ENCODE measurements around the gene TSC22D1.

TSC22D1 gene

GRCh38 chr13:44422755-44423643, 153.1 kb downstream of the TSC22D1 start:
- Mint-ChIP-seq H3K27ac (peak overlapping the region; percentile 40), H3K36me3 (ENCODE audit: low read depth) (no peaks in the 10 kb centered on the region), H3K4me3 (peak overlapping the region; percentile 1), H3K4me1 (peaks cover 56% of the 10 kb centered on the region), H3K9me3 (peaks cover 10% of the 10 kb centered on the region), H3K27me3 (ENCODE audit: low read depth, poor library complexity) (peaks cover 9% of the 10 kb centered on the region)
- no peak for DNase-seq
- TF ChIP-seq CTCF (IDR thresholded peaks at IDR 0.05): no peak

GRCh38 chr13:44421853-44422525, 154.1 kb downstream of the TSC22D1 start:
- H3K36me3 Mint-ChIP-seq (ENCODE audit: low read depth): no peaks in the 10 kb centered on the region
- no peak for TF ChIP-seq CTCF (IDR thresholded peaks at IDR 0.05)
- DNase-seq: no peak
- no peaks in the 10 kb centered on the region for H3K9me3 Mint-ChIP-seq
- peaks cover 12% of the 10 kb centered on the region for H3K27me3 Mint-ChIP-seq (ENCODE audit: low read depth, poor library complexity)
- H3K4me3 Mint-ChIP-seq: no peak overlapping the region
- peaks cover 63% of the 10 kb centered on the region for H3K4me1 Mint-ChIP-seq
- peak overlapping the region; percentile 40 for H3K27ac Mint-ChIP-seq

- no peak for TF ChIP-seq CTCF (IDR thresholded peaks at IDR 0.05)
- Mint-ChIP-seq H3K9me3 (peaks cover 8% of the 10 kb centered on the region), H3K4me3 (peak overlapping the region; percentile 5), H3K4me1 (peaks cover 72% of the 10 kb centered on the region), H3K36me3 (ENCODE audit: low read depth) (no peaks in the 10 kb centered on the region), H3K27ac (peak overlapping the region; percentile 47), H3K27me3 (ENCODE audit: low read depth, poor library complexity) (peaks cover 19% of the 10 kb centered on the region)
- DNase-seq: no peak
Measured at GRCh38 chr13:44420376-44421220, 155.5 kb downstream of the TSC22D1 start.

- Mint-ChIP-seq H3K27ac (peak overlapping the region; percentile 69), H3K4me3 (no peak overlapping the region), H3K36me3 (ENCODE audit: low read depth) (peaks cover 4% of the 10 kb centered on the region), H3K9me3 (peaks cover 19% of the 10 kb centered on the region), H3K4me1 (peaks cover 69% of the 10 kb centered on the region), H3K27me3 (ENCODE audit: low read depth, poor library complexity) (peaks cover 22% of the 10 kb centered on the region)
- TF ChIP-seq CTCF (IDR thresholded peaks at IDR 0.05): no peak
- DNase-seq: no peak
Measured at GRCh38 chr13:44417876-44418275, 158.3 kb downstream of the TSC22D1 start.

GRCh38 chr13:44417446-44417845, 158.7 kb downstream of the TSC22D1 start:
- no peak overlapping the region for H3K4me3 Mint-ChIP-seq
- no peak for DNase-seq
- H3K9me3 Mint-ChIP-seq: peaks cover 19% of the 10 kb centered on the region
- H3K27ac Mint-ChIP-seq: peak overlapping the region; percentile 69
- peaks cover 21% of the 10 kb centered on the region for H3K27me3 Mint-ChIP-seq (ENCODE audit: low read depth, poor library complexity)
- H3K4me1 Mint-ChIP-seq: peaks cover 69% of the 10 kb centered on the region
- no peak for TF ChIP-seq CTCF (IDR thresholded peaks at IDR 0.05)
- peaks cover 4% of the 10 kb centered on the region for H3K36me3 Mint-ChIP-seq (ENCODE audit: low read depth)

All from nephron progenitor cell (in vitro differentiated cells).